Testis (tissue), 3 donors: ENCODE results near the gene FCHSD1. TPM values are rescaled to one million over a fixed set of nuclear protein-coding genes. Genes with fewer than 3 reads are reported as not detected.

Experiments used
- DNase-seq: peaks from one replicate; pipeline ENCODE4 v3.0.0-alpha.2; 2019
- H3K27ac ChIP-seq, 2 donors: fragments of 200-600 bp; sonication (generic); one replicate each; pipeline ENCODE4 v1.5.1; 2019
- H3K27me3 ChIP-seq: fragments of 200-600 bp; sonication (generic); one replicate; pipeline ENCODE4 v1.5.1; 2019
- H3K36me3 ChIP-seq: fragments of 200-600 bp; sonication (generic); one replicate; pipeline ENCODE4 v1.5.1; 2017; ENCODE audit warnings: low read depth; ENCODE audit errors: missing control alignments
- H3K4me1 ChIP-seq: fragments of 200-600 bp; sonication (generic); one replicate; pipeline ENCODE4 v1.5.1; 2019
- H3K4me3 ChIP-seq, 2 donors: fragments of 200-600 bp; sonication (generic); one replicate each; pipeline ENCODE4 v1.5.1; 2017 to 2019
- H3K9me3 ChIP-seq: fragments of 200-600 bp; sonication (generic); one replicate; pipeline ENCODE4 v1.5.1; 2017
- POLR2A ChIP-seq: fragments of 450-650 bp; IDR thresholded peaks from one replicate; pipeline ENCODE4 v1.6.1; 2017; ENCODE audit warnings: antibody characterized with exemption, mild to moderate bottlenecking, moderate library complexity
- WGBS, 2 donors: methylation state at CpG; one replicate each; pipeline ENCODE4 v1.1.5; 2018; 5-methylcytosine and 5-hydroxymethylcytosine counted together
- intact Hi-C: fragments of 100-400 bp; cut with DNase I; formaldehyde crosslinking; loops from one replicate; pipeline ENCODE4 v1.15.1; 2023; ENCODE audit warnings: low total_unique reads
- polyA plus RNA-seq: library from polyadenylated mRNA; stranded (reverse); fragments of 350-450 nt; fragmentation: Illumina TruSeq; extraction: RNeasy Lipid Tissue Mini Kit (QIAGEN cat#74804); gene quantifications from one replicate; pipeline ENCODE4 v1.2.3, GENCODE V29; 2014; ENCODE audit warnings: low read depth, low replicate concordance; ENCODE audit not compliant: insufficient read depth
- total RNA-seq, 2 donors: library from RNA; depleted of rRNA; stranded (reverse); fragments of >200 nt; gene quantifications; one replicate each; pipeline ENCODE4 v1.2.3, GENCODE V29; 2016
- TF ChIP-seq, protein P1 (sequence below), 3 experiments: fragments of 450-650 bp in 2 of 3; fragments of 200-600 bp in 1 of 3; sonication (generic) in 1 of 3; IDR thresholded peaks; one replicate each; pipeline ENCODE4 v1.5.1; 2016 to 2019; ENCODE audit warnings: antibody characterized with exemption in 3 of 3, mild to moderate bottlenecking in 2 of 3, moderate library complexity in 1 of 3

Gene FCHSD1
- total and polyA plus RNA-seq, 3 donors from 2014 or later = 12.9 to 21.3 (median 19.3) TPM

GRCh38 chr5:141634720-141635119, 16.5 kb downstream of the FCHSD1 start:
- TF ChIP-seq, protein P1, sequence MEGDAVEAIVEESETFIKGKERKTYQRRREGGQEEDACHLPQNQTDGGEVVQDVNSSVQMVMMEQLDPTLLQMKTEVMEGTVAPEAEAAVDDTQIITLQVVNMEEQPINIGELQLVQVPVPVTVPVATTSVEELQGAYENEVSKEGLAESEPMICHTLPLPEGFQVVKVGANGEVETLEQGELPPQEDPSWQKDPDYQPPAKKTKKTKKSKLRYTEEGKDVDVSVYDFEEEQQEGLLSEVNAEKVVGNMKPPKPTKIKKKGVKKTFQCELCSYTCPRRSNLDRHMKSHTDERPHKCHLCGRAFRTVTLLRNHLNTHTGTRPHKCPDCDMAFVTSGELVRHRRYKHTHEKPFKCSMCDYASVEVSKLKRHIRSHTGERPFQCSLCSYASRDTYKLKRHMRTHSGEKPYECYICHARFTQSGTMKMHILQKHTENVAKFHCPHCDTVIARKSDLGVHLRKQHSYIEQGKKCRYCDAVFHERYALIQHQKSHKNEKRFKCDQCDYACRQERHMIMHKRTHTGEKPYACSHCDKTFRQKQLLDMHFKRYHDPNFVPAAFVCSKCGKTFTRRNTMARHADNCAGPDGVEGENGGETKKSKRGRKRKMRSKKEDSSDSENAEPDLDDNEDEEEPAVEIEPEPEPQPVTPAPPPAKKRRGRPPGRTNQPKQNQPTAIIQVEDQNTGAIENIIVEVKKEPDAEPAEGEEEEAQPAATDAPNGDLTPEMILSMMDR (IDR thresholded peaks at IDR 0.05) = no peak
- TF ChIP-seq POLR2A = no peak
- H3K27ac ChIP-seq = no peak overlapping the region
- no peak overlapping the region for H3K4me3 ChIP-seq
- no peaks in the 10 kb centered on the region for H3K27me3 ChIP-seq
- 89 to 90% methylated on average over 6 of the region's 6 CpGs for WGBS, 2 donors
- intact Hi-C loops = no loop called here
- no peaks in the 10 kb centered on the region for H3K9me3 ChIP-seq
- no peak for DNase-seq
- H3K4me1 ChIP-seq = peaks cover 10% of the 10 kb centered on the region
- no peaks in the 10 kb centered on the region for H3K36me3 ChIP-seq

GRCh38 chr5:141633871-141634561, 17.2 kb downstream of the FCHSD1 start:
- Histone ChIP-seq H3K27me3 (no peaks in the 10 kb centered on the region), H3K36me3 (no peaks in the 10 kb centered on the region), H3K27ac (no peak overlapping the region), H3K4me1 (peaks cover 10% of the 10 kb centered on the region), H3K4me3 (no peak overlapping the region), H3K9me3 (no peaks in the 10 kb centered on the region)
- intact Hi-C loops = no loop called here
- 84 to 92% methylated on average over 5 of the region's 5 CpGs for WGBS, 2 donors
- TF ChIP-seq, protein P1 (IDR thresholded peaks at IDR 0.05) = no peak
- TF ChIP-seq POLR2A = no peak
- no peak for DNase-seq

GRCh38 chr5:141632650-141633049, 18.6 kb downstream of the FCHSD1 start:
- intact Hi-C loops = no loop called here
- H3K36me3 ChIP-seq = no peaks in the 10 kb centered on the region
- no peak overlapping the region for H3K27ac ChIP-seq
- DNase-seq = no peak
- WGBS, 2 donors = 93 to 96% methylated on average over 2 of the region's 2 CpGs
- H3K4me1 ChIP-seq = peaks cover 7% of the 10 kb centered on the region
- H3K27me3 ChIP-seq = no peaks in the 10 kb centered on the region
- no peak for TF ChIP-seq POLR2A
- TF ChIP-seq, protein P1 (IDR thresholded peaks at IDR 0.05) = no peak
- H3K9me3 ChIP-seq = no peaks in the 10 kb centered on the region
- H3K4me3 ChIP-seq = no peak overlapping the region

GRCh38 chr5:141630570-141631140, 20.6 kb downstream of the FCHSD1 start:
- Histone ChIP-seq H3K27ac (no peak overlapping the region), H3K4me1 (peaks cover under 1% of the 10 kb centered on the region), H3K27me3 (no peaks in the 10 kb centered on the region), H3K9me3 (no peaks in the 10 kb centered on the region), H3K36me3 (no peaks in the 10 kb centered on the region), H3K4me3 (no peak overlapping the region)
- TF ChIP-seq POLR2A = no peak
- TF ChIP-seq, protein P1 (IDR thresholded peaks at IDR 0.05) = no peak
- 93 to 94% methylated on average over 5 of the region's 5 CpGs for WGBS, 2 donors
- intact Hi-C loops = no loop called here
- DNase-seq = no peak
